Hepatocyte (in vitro differentiated cells): Measurements from ENCODE around the gene HAT1.

Source experiments
- EZH2 ChIP-seq: fragments of 200-600 bp; sonication (generic); IDR thresholded peaks from 2 replicates; pipeline ENCODE4 v1.6.1; 2016; ENCODE audit warnings: antibody characterized with exemption, mild to moderate bottlenecking, borderline replicate concordance
- TF ChIP-seq, protein P1 (sequence below): fragments of 200-600 bp; sonication (generic); IDR thresholded peaks from 2 replicates; pipeline ENCODE4 v1.5.1; 2016; ENCODE audit warnings: antibody characterized with exemption, mild to moderate bottlenecking; ENCODE audit not compliant: poor library complexity

DNA sequence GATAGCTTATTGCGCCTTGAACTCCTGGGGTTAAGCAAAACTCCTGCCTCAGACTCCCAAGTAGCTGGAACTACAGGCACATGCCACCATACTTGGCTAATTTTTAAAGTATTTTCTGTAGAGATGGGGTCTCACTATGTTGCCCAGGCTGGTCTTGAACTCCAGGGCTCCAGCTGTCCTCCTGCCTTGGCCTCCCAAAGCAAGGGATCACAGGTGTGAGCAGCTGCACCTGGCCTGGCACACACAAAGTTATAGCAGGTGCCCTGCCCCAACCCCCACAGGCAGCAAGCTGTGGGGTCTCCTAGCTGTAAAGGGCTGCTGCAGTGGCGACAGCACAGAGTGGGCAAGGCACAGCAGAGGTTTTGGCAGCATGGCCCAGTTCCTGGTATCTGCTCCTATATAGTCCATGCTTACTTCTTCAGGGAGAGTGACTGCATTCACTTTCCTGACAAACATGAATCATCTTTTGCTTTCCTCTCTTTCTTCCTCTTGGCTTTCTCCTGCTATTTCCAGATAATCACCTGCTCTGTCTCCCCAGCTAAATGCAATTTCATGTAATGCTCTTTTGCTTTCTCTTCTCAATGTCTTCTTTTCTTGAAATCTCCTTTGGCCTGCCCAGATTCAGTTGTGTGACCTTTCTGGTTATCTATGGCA lies 50.2 kb downstream of the HAT1 start:
- TF ChIP-seq, protein P1, sequence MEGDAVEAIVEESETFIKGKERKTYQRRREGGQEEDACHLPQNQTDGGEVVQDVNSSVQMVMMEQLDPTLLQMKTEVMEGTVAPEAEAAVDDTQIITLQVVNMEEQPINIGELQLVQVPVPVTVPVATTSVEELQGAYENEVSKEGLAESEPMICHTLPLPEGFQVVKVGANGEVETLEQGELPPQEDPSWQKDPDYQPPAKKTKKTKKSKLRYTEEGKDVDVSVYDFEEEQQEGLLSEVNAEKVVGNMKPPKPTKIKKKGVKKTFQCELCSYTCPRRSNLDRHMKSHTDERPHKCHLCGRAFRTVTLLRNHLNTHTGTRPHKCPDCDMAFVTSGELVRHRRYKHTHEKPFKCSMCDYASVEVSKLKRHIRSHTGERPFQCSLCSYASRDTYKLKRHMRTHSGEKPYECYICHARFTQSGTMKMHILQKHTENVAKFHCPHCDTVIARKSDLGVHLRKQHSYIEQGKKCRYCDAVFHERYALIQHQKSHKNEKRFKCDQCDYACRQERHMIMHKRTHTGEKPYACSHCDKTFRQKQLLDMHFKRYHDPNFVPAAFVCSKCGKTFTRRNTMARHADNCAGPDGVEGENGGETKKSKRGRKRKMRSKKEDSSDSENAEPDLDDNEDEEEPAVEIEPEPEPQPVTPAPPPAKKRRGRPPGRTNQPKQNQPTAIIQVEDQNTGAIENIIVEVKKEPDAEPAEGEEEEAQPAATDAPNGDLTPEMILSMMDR = no peak
- TF ChIP-seq EZH2 = no peak
